NOMO-1 treated with DMSO at 0.1 percent for 48 hours (cell line): ENCODE measurements around the gene SYNPO2.

Experiments
- DNase-seq: peaks from one replicate; lab custom pipeline; 2025; ENCODE audit not compliant: unreplicated experiment; lab: John Stamatoyannopoulos, UW

The SYNPO2 gene

GRCh38 chr4:119104644-119105273, 216.1 kb downstream of the SYNPO2 start:
- no peak for DNase-seq

- DNase-seq = peak; percentile 53
These were observed 217.0 kb downstream of the SYNPO2 start for GRCh38 chr4:119105605-119106004.

GRCh38 chr4:119106036-119107000, 217.7 kb downstream of the SYNPO2 start:
- no peak for DNase-seq

- no peak for DNase-seq
These were observed 221.5 kb downstream of the SYNPO2 start for GRCh38 chr4:119110121-119110520.
